Hepatocyte (in vitro differentiated cells): ENCODE data around the gene NTF3. TPM values are rescaled to one million over a fixed set of nuclear protein-coding genes. Genes with fewer than 3 reads are reported as not detected.

Source experiments
- DNase-seq: peaks from one replicate; pipeline ENCODE4 v3.0.0-alpha.2; 2016; ENCODE audit warnings: low spot score
- H2AFZ ChIP-seq: fragments of 200-600 bp; sonication (generic); 2 replicates; pipeline ENCODE4 v1.6.0; 2016; ENCODE audit warnings: antibody characterized with exemption, mild to moderate bottlenecking
- H3K27ac ChIP-seq: fragments of 200-600 bp; sonication (generic); 2 replicates; pipeline ENCODE4 v1.5.1; 2016; ENCODE audit warnings: mild to moderate bottlenecking
- H3K27me3 ChIP-seq: fragments of 200-600 bp; sonication (generic); 2 replicates; pipeline ENCODE4 v1.6.1; 2016
- H3K36me3 ChIP-seq: fragments of 200-600 bp; sonication (generic); replicated peaks from 2 replicates; pipeline ENCODE4 v1.5.1; 2016; ENCODE audit warnings: low read depth; ENCODE audit not compliant: insufficient read depth
- H3K4me1 ChIP-seq: fragments of 200-600 bp; sonication (generic); 2 replicates; pipeline ENCODE4 v1.5.1; 2016; ENCODE audit warnings: mild to moderate bottlenecking, moderate library complexity; ENCODE audit not compliant: insufficient read depth
- H3K4me2 ChIP-seq: fragments of 200-600 bp; sonication (generic); 2 replicates; pipeline ENCODE4 v1.6.0; 2016
- H3K4me3 ChIP-seq: fragments of 200-600 bp; sonication (generic); 2 replicates; pipeline ENCODE4 v1.5.1; 2016; ENCODE audit warnings: mild to moderate bottlenecking
- H3K79me2 ChIP-seq: fragments of 200-600 bp; sonication (generic); 2 replicates; pipeline ENCODE4 v1.6.0; 2017; ENCODE audit warnings: mild to moderate bottlenecking
- H3K9me2 ChIP-seq: fragments of 200-600 bp; sonication (generic); replicated peaks from 2 replicates; pipeline ENCODE4 v1.6.0; 2017; ENCODE audit warnings: mild to moderate bottlenecking; ENCODE audit not compliant: insufficient read depth
- H3K9me3 ChIP-seq: fragments of 200-600 bp; sonication (generic); 2 replicates; pipeline ENCODE4 v1.5.1; 2016; ENCODE audit warnings: low read depth, mild to moderate bottlenecking
- H4K20me1 ChIP-seq: fragments of 200-600 bp; sonication (generic); 2 replicates; pipeline ENCODE4 v1.6.0; 2016; ENCODE audit warnings: mild to moderate bottlenecking; ENCODE audit not compliant: insufficient read depth, poor library complexity, severe bottlenecking
- EZH2 ChIP-seq: fragments of 200-600 bp; sonication (generic); IDR thresholded peaks from 2 replicates; pipeline ENCODE4 v1.6.1; 2016; ENCODE audit warnings: antibody characterized with exemption, mild to moderate bottlenecking, borderline replicate concordance
- EZH2phosphoT487 ChIP-seq: fragments of 200-600 bp; sonication (generic); IDR thresholded peaks from one replicate; pipeline ENCODE4 v1.6.1; 2018; ENCODE audit warnings: antibody characterized with exemption, mild to moderate bottlenecking, low read depth, moderate library complexity; ENCODE audit not compliant: unreplicated experiment, severe bottlenecking
- WGBS: methylation state at CpG from one replicate; pipeline ENCODE4 v1.1.6; 2016; ENCODE audit warnings: low lambda C conversion rate; ENCODE audit errors: missing lambda C conversion rate; 5-methylcytosine and 5-hydroxymethylcytosine counted together
- polyA plus RNA-seq: library from polyadenylated mRNA; unstranded; fragments of >200 nt; fragmentation: Nextera tagmentation; extraction: Ambion mirVana; gene quantifications from 2 replicates; pipeline ENCODE4 v1.2.1, GENCODE V29; 2016
- total RNA-seq: library from RNA; depleted of rRNA; stranded (reverse); fragments of >200 nt; gene quantifications from 2 replicates; pipeline ENCODE4 v1.2.3, GENCODE V29; 2014
- TF ChIP-seq, protein P1 (sequence below): fragments of 200-600 bp; sonication (generic); IDR thresholded peaks from 2 replicates; pipeline ENCODE4 v1.5.1; 2016; ENCODE audit warnings: antibody characterized with exemption, mild to moderate bottlenecking; ENCODE audit not compliant: poor library complexity

Gene NTF3
- total and polyA plus RNA-seq, 2 experiments from 2014 or later, result 5.0 to 7.1 TPM

GRCh38 chr12:5493018-5493417 lies 61.1 kb downstream of the NTF3 start:
- Histone ChIP-seq H3K36me3 (no peaks in the 10 kb centered on the region), H2AFZ (no peak overlapping the region), H3K4me3 (no peak overlapping the region), H3K27ac (no peak overlapping the region), H4K20me1 (no peaks in the 10 kb centered on the region), H3K4me2 (no peak overlapping the region), H3K4me1 (peaks cover 25% of the 10 kb centered on the region), H3K9me2 (no peaks in the 10 kb centered on the region), H3K9me3 (no peaks in the 10 kb centered on the region), H3K79me2 (peaks cover 11% of the 10 kb centered on the region), H3K27me3 (no peaks in the 10 kb centered on the region)
- DNase-seq, result no peak
- WGBS, result 93% methylated on average over 7 of the region's 7 CpGs
- TF ChIP-seq, protein P1, sequence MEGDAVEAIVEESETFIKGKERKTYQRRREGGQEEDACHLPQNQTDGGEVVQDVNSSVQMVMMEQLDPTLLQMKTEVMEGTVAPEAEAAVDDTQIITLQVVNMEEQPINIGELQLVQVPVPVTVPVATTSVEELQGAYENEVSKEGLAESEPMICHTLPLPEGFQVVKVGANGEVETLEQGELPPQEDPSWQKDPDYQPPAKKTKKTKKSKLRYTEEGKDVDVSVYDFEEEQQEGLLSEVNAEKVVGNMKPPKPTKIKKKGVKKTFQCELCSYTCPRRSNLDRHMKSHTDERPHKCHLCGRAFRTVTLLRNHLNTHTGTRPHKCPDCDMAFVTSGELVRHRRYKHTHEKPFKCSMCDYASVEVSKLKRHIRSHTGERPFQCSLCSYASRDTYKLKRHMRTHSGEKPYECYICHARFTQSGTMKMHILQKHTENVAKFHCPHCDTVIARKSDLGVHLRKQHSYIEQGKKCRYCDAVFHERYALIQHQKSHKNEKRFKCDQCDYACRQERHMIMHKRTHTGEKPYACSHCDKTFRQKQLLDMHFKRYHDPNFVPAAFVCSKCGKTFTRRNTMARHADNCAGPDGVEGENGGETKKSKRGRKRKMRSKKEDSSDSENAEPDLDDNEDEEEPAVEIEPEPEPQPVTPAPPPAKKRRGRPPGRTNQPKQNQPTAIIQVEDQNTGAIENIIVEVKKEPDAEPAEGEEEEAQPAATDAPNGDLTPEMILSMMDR, result peak; percentile 13
- TF ChIP-seq EZH2 (no peak), EZH2phosphoT487 (no peak)

- Histone ChIP-seq H3K36me3 (no peaks in the 10 kb centered on the region), H3K9me3 (no peaks in the 10 kb centered on the region), H3K4me1 (peaks cover 33% of the 10 kb centered on the region), H3K79me2 (peaks cover 4% of the 10 kb centered on the region), H3K9me2 (no peaks in the 10 kb centered on the region), H2AFZ (no peak overlapping the region), H3K4me2 (no peak overlapping the region), H4K20me1 (no peaks in the 10 kb centered on the region), H3K27me3 (no peaks in the 10 kb centered on the region), H3K4me3 (no peak overlapping the region), H3K27ac (no peak overlapping the region)
- DNase-seq, result no peak
- TF ChIP-seq, protein P1, result no peak
- no peak for TF ChIP-seq EZH2
- no peak for TF ChIP-seq EZH2phosphoT487
- 93% methylated on average over 28 of the region's 28 CpGs for WGBS
Measured at GRCh38 chr12:5494343-5494742, 62.4 kb downstream of the NTF3 start.

GRCh38 chr12:5497329-5498053 lies 65.6 kb downstream of the NTF3 start:
- no peaks in the 10 kb centered on the region for H3K9me2 ChIP-seq
- H4K20me1 ChIP-seq, result no peaks in the 10 kb centered on the region
- H3K36me3 ChIP-seq, result no peaks in the 10 kb centered on the region
- H3K79me2 ChIP-seq, result peaks cover 2% of the 10 kb centered on the region
- H3K9me3 ChIP-seq, result no peaks in the 10 kb centered on the region
- H3K27ac ChIP-seq, result peak overlapping the region; percentile 74
- H3K4me1 ChIP-seq, result peaks cover 47% of the 10 kb centered on the region
- H3K4me2 ChIP-seq, result peak overlapping the region; percentile 28
- DNase-seq, result peak; percentile 83
- H3K27me3 ChIP-seq, result no peaks in the 10 kb centered on the region
- H2AFZ ChIP-seq, result no peak overlapping the region
- 35% methylated on average over 5 of the region's 5 CpGs for WGBS
- no peak overlapping the region for H3K4me3 ChIP-seq
- TF ChIP-seq EZH2phosphoT487 (peak; percentile 40), EZH2 (no peak)

DNA sequence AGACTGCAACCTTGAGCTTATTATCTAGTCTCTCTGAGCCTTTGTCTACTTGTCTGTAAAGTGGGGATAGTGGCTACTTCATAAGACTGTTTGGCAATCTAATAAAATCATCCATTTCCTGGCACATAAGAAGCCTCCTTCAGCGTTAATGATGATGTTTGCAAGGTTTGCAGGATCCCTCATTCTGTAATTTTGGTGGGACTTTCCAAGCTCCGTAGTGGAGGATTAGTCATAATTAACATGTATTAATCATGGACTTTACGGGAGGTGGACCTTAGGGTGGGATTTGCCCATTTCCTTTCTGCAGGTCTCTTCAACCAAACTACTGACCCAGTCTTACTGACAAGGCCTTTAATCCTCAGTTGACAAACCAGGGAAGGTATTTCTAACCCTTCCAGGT lies 66.2 kb downstream of the NTF3 start:
- no peaks in the 10 kb centered on the region for H3K36me3 ChIP-seq
- no peaks in the 10 kb centered on the region for H3K9me3 ChIP-seq
- H3K4me2 ChIP-seq, result peak overlapping the region; percentile 7
- TF ChIP-seq, protein P1, result no peak
- TF ChIP-seq EZH2, result no peak
- no peak for TF ChIP-seq EZH2phosphoT487
- peak overlapping the region; percentile 72 for H3K27ac ChIP-seq
- 74% methylated on average over 3 of the region's 3 CpGs for WGBS
- DNase-seq, result no peak
- no peaks in the 10 kb centered on the region for H4K20me1 ChIP-seq
- H3K4me3 ChIP-seq, result no peak overlapping the region
- H3K4me1 ChIP-seq, result peaks cover 47% of the 10 kb centered on the region
- H2AFZ ChIP-seq, result no peak overlapping the region
- no peaks in the 10 kb centered on the region for H3K27me3 ChIP-seq
- peaks cover 2% of the 10 kb centered on the region for H3K79me2 ChIP-seq
- H3K9me2 ChIP-seq, result no peaks in the 10 kb centered on the region
